ENCODE data around the gene PLIN4.
"Not testable (repeated sequence)": the region's sequence is repeated elsewhere in the genome, so short reads cannot be mapped to it uniquely, and the experiment has no call there.

DNA sequence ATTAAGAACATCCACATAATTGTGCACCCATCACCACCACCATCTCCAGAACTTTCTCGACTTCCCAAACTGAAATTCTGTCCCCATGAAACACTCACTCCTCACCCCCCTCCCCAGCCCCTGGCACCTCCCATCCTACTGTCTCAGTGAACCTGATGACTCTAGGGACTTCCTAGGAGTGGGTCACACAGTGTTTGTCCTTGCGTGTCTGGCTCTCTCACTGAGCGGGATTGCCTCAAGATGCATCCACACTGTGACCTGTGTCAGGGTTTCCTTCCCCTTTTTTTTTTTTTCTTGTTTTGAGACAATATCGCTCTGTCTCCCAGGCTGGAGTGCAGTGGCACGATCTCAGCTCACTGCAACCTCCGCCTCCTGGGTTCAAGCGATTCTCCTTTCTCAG, 43.8 kb upstream of the PLIN4 start:
- TF ChIP-seq, protein P1, sequence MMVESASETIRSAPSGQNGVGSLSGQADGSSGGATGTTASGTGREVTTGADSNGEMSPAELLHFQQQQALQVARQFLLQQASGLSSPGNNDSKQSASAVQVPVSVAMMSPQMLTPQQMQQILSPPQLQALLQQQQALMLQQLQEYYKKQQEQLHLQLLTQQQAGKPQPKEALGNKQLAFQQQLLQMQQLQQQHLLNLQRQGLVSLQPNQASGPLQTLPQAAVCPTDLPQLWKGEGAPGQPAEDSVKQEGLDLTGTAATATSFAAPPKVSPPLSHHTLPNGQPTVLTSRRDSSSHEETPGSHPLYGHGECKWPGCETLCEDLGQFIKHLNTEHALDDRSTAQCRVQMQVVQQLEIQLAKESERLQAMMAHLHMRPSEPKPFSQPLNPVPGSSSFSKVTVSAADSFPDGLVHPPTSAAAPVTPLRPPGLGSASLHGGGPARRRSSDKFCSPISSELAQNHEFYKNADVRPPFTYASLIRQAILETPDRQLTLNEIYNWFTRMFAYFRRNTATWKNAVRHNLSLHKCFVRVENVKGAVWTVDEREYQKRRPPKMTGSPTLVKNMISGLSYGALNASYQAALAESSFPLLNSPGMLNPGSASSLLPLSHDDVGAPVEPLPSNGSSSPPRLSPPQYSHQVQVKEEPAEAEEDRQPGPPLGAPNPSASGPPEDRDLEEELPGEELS (CRISPR knock-in tag; IDR thresholded peaks at IDR 0.05; ENCODE audit: borderline replicate concordance), result not testable (repeated sequence)
- TF ChIP-seq U2AF2 (optimal IDR thresholded peaks at IDR 0.05; ENCODE audit: low read depth, low read length); ZNF146 (CRISPR knock-in tag; IDR thresholded peaks at IDR 0.05; ENCODE audit: unreplicated experiment); ARID3A (IDR thresholded peaks at IDR 0.05; ENCODE audit: borderline replicate concordance, low read depth, low read length); ZFP91 (CRISPR knock-in tag; IDR thresholded peaks at IDR 0.05); POLR2AphosphoS2 (IDR thresholded peaks at IDR 0.05; ENCODE audit: low read length): not testable (repeated sequence)

Measured in K562 (cell line).